ENCODE measurements around the gene SPTLC2. TPM values are rescaled to one million over a fixed set of nuclear protein-coding genes. Genes with fewer than 3 reads are reported as not detected.

Gene SPTLC2
- total and polyA plus RNA-seq, 4 donors, result 8.1 to 48.6 (median 27.6) TPM

- TF ChIP-seq CTCF (IDR thresholded peaks at IDR 0.05; ENCODE audit: control extremely low read depth, extremely low read depth), result no peak
- no peaks in the 10 kb centered on the region for H3K9me3 ChIP-seq (ENCODE audit: control insufficient read depth in 4 of 4, insufficient read depth in 3 of 4, low read length in 3 of 4)
- H3K27me3 ChIP-seq (ENCODE audit: control insufficient read depth in 3 of 3, insufficient read depth in 3 of 3, low read length in 2 of 3), result no peaks in the 10 kb centered on the region
- DNase-seq (no peak), ATAC-seq (ENCODE audit: insufficient read depth, low FRiP score) (peak; percentile 8)
- 0 to 1% methylated on average over 18 of the region's 18 CpGs for WGBS, 2 donors
- peaks cover 0 to 22% (median 7%) of the 10 kb centered on the region in 5 donors for H3K4me1 ChIP-seq (ENCODE audit: control insufficient read depth in 5 of 5, insufficient read depth in 5 of 5, low read length in 5 of 5)
- peak overlapping the region; percentile 77 for H3K4me3 ChIP-seq
- H3K27ac ChIP-seq (ENCODE audit: low read depth in 1 of 2, low read length in 1 of 2), result peak overlapping the region; percentile 83 to 97
- peaks cover 4 to 25% (median 20%) of the 10 kb centered on the region in 4 donors for H3K36me3 ChIP-seq (ENCODE audit: control insufficient read depth in 4 of 4, insufficient read depth in 4 of 4, low read length in 4 of 4)
- peak overlapping the region; percentile 82 to 93 for H3K9ac ChIP-seq (ENCODE audit: insufficient read depth in 1 of 2, low read length in 2 of 2)
Measured at GRCh38 chr14:77457115-77457521, 159.3 kb downstream of the SPTLC2 start.

Small RNA genes within 50 kb of the gene (small RNA-seq; reads per million reads assigned to genes)
- gene COX6CP11 (ENCODE audit: low replicate concordance), result not detected
- gene RF00404 (ENCODE audit: low replicate concordance), result not detected
- gene RN7SL587P (ENCODE audit: low replicate concordance), result not detected

Other genes starting within 250 kb of the SPTLC2 start
- 10 to 100 TPM; 10.3 to 15.4 TPM for gene TMED8, start 239.5 kb downstream of the SPTLC2 start, total RNA-seq
- 1 to 10 TPM; 4.0 to 5.0 TPM for gene TMED8, start 239.5 kb downstream of the SPTLC2 start, polyA plus RNA-seq
- 10 to 100 TPM in 1 of 2 donors, 1 to 10 TPM in 1; 5.9 to 12.5 TPM for gene SAMD15, start 239.3 kb downstream of the SPTLC2 start, total RNA-seq
- 1 to 10 TPM in 1 of 2 donors, under 1 TPM in 1; 0.71 to 1.2 TPM for gene SAMD15, start 239.3 kb downstream of the SPTLC2 start, polyA plus RNA-seq
- gene NOXRED1, start 193.1 kb downstream of the SPTLC2 start, total RNA-seq, result under 1 TPM; 0.43 to 0.94 TPM
- under 1 TPM; 0.23 to 0.30 TPM for gene NOXRED1, start 193.1 kb downstream of the SPTLC2 start, polyA plus RNA-seq
- gene VIPAS39, start 159.0 kb downstream of the SPTLC2 start, total RNA-seq, result 10 to 100 TPM; 16.0 to 22.8 TPM
- gene VIPAS39, start 159.0 kb downstream of the SPTLC2 start, polyA plus RNA-seq, result 10 to 100 TPM in 1 of 2 donors, 1 to 10 TPM in 1; 7.7 to 12.3 TPM
- 10 to 100 TPM; 90.4 to 98.5 TPM for gene AHSA1, start 158.5 kb downstream of the SPTLC2 start, total RNA-seq
- gene AHSA1, start 158.5 kb downstream of the SPTLC2 start, polyA plus RNA-seq, result 100 to 1,000 TPM in 1 of 2 donors, 10 to 100 TPM in 1; 84.5 to 119 TPM
- gene ISM2, start 117.8 kb downstream of the SPTLC2 start, total RNA-seq, result not detected
- gene ISM2, start 117.8 kb downstream of the SPTLC2 start, polyA plus RNA-seq, result under 1 TPM in 1 of 2 donors, not detected in 1; 0.02 TPM
- 10 to 100 TPM; 10.0 to 11.7 TPM for gene ALKBH1, start 91.4 kb upstream of the SPTLC2 start, total RNA-seq
- 1 to 10 TPM; 6.2 to 6.8 TPM for gene ALKBH1, start 91.4 kb upstream of the SPTLC2 start, polyA plus RNA-seq
- 10 to 100 TPM; 41.6 to 86.8 TPM for gene SLIRP, start 91.5 kb upstream of the SPTLC2 start, total RNA-seq
- gene SLIRP, start 91.5 kb upstream of the SPTLC2 start, polyA plus RNA-seq, result 100 to 1,000 TPM; 227 to 423 TPM
- gene SNW1, start 144.5 kb upstream of the SPTLC2 start, total RNA-seq, result 10 to 100 TPM; 54.6 to 86.3 TPM
- 10 to 100 TPM; 23.9 to 41.1 TPM for gene SNW1, start 144.5 kb upstream of the SPTLC2 start, polyA plus RNA-seq
- gene ADCK1, start 183.5 kb upstream of the SPTLC2 start, total RNA-seq, result 1 to 10 TPM; 7.3 to 8.8 TPM
- gene ADCK1, start 183.5 kb upstream of the SPTLC2 start, polyA plus RNA-seq, result 1 to 10 TPM; 5.7 to 6.6 TPM

All from lung (tissue), 13 donors.